GM12872 (cell line): ENCODE results near the gene STK32C.

Source experiments
- CTCF ChIP-seq: IDR thresholded peaks from 3 replicates; pipeline ENCODE4 v1.5.1; 2011; ENCODE audit warnings: low read depth, mild to moderate bottlenecking, low read length, moderate library complexity; ENCODE audit not compliant: insufficient read depth

Gene STK32C

DNA sequence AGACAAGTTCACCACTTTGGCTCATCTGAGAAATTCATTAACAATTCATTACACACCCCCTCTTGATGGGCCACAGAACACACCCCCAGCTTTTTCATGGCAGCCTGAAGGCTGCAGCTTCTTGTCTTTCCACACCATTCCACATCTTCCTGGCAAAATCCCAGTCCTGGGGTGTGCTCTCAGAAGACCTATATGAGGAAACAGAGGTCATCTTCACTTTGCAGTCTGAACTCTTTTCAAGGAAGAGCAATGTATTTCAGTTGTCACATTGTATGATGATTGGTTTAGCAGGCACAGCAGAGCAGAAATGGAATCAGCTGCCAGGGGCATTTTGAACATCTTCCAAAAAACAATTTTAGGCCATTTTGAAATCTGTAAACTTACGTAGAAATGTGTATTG, 16.4 kb upstream of the STK32C start:
- TF ChIP-seq CTCF: no peak

- no peak for TF ChIP-seq CTCF
Measured at GRCh38 chr10:132322586-132323048, 14.9 kb upstream of the STK32C start.

DNA sequence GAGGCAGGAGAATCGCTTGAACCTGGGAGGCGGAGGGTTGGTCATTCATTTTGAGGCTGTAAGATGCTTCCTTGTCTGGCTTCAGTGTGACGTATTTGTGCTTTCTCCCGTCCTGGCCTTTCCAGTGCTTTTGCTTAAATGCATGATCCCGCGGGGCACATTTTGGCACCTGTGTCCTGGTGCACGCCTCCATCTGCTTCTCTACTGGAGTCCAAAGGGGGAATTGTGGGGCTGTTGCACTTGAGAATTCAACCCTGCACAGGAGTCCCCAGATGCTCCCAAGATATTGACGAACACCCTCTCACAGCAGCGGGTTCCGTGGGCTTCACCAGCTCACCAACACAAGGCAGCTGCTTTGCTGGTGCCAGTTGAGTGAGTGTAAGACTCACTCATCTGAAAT, 14.0 kb upstream of the STK32C start:
- TF ChIP-seq CTCF: no peak

GRCh38 chr10:132320654-132321469, 13.1 kb upstream of the STK32C start:
- TF ChIP-seq CTCF: no peak

- TF ChIP-seq CTCF: no peak
Measured at GRCh38 chr10:132319853-132320653, 12.3 kb upstream of the STK32C start.

DNA sequence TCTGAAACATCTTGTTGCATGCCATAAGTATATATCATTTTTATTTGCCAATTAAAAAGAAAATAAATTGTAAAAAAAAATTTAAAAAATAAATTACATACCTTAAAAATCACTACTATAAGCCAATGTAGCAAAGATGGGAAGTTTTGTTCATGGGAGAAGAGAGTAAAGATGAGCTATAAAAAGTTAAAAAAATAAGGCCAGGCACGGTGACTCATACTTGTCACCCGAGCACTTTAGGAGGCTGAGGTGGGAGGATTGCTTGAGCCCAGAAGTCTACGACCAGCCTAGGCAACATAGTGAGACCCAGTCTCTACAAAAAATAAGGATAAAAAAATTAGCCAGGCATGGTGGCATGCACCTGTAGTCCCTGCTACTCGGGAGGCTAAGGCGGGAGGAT, 8.4 kb upstream of the STK32C start:
- TF ChIP-seq CTCF: no peak

GRCh38 chr10:132314336-132314735, 6.6 kb upstream of the STK32C start:
- TF ChIP-seq CTCF: no peak
